Keratinocyte (primary cell): ENCODE measurements around the gene HERC3.

Experiments used
- EZH2 ChIP-seq: IDR thresholded peaks from one replicate; pipeline ENCODE4 v1.6.1; 2012; ENCODE audit warnings: inconsistent platforms, mild to moderate bottlenecking, low read length, moderate library complexity
- TF ChIP-seq, protein P1 (sequence below), 3 experiments: IDR thresholded peaks in 1 of 3; conservative IDR thresholded peaks in 1 of 3; optimal IDR thresholded peaks in 1 of 3; 2 replicates in 2 of 3; 3 replicates in 1 of 3; pipeline versions ENCODE3 to v1.5.1; 2011; ENCODE audit warnings: low read length in 3 of 3, mild to moderate bottlenecking in 3 of 3, moderate library complexity in 2 of 3, control low read depth in 1 of 3, inconsistent platforms in 1 of 3; ENCODE audit not compliant: insufficient read depth in 2 of 3; ENCODE audit errors: extremely low read depth in 1 of 3

DNA sequence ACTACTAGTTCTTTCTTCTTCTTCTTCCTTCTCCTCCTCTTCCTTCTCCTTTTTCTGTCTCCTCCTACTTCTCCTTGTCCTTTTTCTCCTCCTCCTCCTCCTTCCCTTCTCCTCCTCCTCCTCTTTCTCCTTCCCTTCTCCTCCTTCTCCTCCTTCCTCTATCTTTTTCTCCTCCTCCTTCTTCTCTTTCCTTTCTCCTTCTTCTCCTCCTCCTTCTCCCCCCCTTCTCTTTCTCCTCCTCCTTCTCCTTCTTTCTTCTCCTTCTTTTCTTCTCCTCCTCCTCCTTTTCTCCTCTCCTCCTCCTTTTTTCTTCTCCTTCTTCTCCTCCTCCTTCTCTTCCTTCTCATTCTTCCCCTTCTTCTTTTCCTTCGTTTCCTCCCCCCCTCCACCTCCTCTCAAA, 127.1 kb downstream of the HERC3 start:
- TF ChIP-seq, protein P1, sequence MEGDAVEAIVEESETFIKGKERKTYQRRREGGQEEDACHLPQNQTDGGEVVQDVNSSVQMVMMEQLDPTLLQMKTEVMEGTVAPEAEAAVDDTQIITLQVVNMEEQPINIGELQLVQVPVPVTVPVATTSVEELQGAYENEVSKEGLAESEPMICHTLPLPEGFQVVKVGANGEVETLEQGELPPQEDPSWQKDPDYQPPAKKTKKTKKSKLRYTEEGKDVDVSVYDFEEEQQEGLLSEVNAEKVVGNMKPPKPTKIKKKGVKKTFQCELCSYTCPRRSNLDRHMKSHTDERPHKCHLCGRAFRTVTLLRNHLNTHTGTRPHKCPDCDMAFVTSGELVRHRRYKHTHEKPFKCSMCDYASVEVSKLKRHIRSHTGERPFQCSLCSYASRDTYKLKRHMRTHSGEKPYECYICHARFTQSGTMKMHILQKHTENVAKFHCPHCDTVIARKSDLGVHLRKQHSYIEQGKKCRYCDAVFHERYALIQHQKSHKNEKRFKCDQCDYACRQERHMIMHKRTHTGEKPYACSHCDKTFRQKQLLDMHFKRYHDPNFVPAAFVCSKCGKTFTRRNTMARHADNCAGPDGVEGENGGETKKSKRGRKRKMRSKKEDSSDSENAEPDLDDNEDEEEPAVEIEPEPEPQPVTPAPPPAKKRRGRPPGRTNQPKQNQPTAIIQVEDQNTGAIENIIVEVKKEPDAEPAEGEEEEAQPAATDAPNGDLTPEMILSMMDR (optimal IDR thresholded peaks at IDR 0.05 in 1 of 3, IDR thresholded peaks at IDR 0.05 in 1 of 3, conservative IDR thresholded peaks at IDR 0.05 in 1 of 3; ENCODE audit: extremely low read depth in 1 of 3, insufficient read depth in 2 of 3, low read length in 3 of 3) = no peak
- TF ChIP-seq EZH2 = no peak
